ENCODE measurements around the gene TOMM70. TPM values are rescaled to one million over a fixed set of nuclear protein-coding genes. Genes with fewer than 3 reads are reported as not detected.

TOMM70 gene
- total and polyA plus RNA-seq, 2 of the 13 experiments (the other 11 are each of a cell fraction or from before 2014, with no cell fraction given): 27.0 to 77.2 TPM

DNA sequence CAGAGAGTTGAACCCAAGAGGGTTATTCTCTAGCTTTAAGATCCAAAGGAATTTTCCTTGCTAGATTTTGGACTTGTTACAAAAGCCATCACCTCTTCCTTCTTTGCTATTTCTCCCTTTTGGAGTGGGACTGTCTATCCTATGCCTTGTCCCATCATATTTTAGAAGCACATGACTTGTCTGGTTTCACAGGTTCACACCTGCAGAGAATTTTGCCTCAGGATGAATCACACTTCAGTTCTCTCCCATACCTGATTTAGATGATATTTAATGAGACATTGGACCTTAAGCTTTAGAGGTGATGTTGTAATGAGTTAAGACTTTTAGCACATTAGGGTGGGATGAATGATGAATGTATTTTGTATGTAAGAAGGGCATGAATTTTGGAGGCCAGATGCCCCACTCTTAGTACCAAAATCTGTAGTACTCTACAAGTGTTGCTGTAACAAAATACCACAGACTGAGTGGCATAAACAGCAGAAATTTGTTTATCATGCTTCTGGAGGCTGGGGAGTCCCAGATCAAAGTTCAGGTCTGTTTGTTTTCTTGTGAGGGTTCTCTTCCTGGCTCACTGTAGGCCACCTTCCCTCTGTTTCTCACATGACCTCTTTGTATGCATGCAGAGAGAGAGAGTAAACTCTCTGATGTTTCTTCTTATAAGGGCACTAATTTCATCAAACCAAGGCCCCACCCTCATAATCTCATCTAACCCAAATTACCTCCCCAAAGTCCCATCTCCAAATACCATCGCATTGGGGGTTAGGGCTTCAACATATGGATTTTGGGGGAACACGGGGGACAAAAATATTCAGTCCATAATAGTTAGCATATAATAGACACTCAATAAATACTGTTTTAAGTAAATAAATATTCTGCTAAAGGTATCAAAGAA lies 10.4 kb upstream of the TOMM70 start (continued):
- TF ChIP-seq, protein P1, sequence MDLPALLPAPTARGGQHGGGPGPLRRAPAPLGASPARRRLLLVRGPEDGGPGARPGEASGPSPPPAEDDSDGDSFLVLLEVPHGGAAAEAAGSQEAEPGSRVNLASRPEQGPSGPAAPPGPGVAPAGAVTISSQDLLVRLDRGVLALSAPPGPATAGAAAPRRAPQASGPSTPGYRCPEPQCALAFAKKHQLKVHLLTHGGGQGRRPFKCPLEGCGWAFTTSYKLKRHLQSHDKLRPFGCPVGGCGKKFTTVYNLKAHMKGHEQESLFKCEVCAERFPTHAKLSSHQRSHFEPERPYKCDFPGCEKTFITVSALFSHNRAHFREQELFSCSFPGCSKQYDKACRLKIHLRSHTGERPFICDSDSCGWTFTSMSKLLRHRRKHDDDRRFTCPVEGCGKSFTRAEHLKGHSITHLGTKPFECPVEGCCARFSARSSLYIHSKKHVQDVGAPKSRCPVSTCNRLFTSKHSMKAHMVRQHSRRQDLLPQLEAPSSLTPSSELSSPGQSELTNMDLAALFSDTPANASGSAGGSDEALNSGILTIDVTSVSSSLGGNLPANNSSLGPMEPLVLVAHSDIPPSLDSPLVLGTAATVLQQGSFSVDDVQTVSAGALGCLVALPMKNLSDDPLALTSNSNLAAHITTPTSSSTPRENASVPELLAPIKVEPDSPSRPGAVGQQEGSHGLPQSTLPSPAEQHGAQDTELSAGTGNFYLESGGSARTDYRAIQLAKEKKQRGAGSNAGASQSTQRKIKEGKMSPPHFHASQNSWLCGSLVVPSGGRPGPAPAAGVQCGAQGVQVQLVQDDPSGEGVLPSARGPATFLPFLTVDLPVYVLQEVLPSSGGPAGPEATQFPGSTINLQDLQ (CRISPR knock-in tag; IDR thresholded peaks at IDR 0.05): no peak
- TF ChIP-seq MIXL1 (CRISPR knock-in tag; IDR thresholded peaks at IDR 0.05) (no peak), ZNF652 (CRISPR knock-in tag; IDR thresholded peaks at IDR 0.05; ENCODE audit: borderline replicate concordance, low read depth) (no peak), SPEN (CRISPR knock-in tag; IDR thresholded peaks at IDR 0.05; ENCODE audit: low read depth) (no peak), TAF1 (CRISPR knock-in tag; IDR thresholded peaks at IDR 0.05) (no peak), ZNF484 (CRISPR knock-in tag; IDR thresholded peaks at IDR 0.05; ENCODE audit: borderline replicate concordance, low read depth) (no peak), NCOA2 (CRISPR knock-in tag; IDR thresholded peaks at IDR 0.05) (no peak), ARID2 (CRISPR knock-in tag; IDR thresholded peaks at IDR 0.05; ENCODE audit: borderline replicate concordance) (no peak), ZNF766 (CRISPR knock-in tag; IDR thresholded peaks at IDR 0.05; ENCODE audit: borderline replicate concordance) (no peak), CENPX (CRISPR knock-in tag; IDR thresholded peaks at IDR 0.05) (no peak), ZMYM3 (CRISPR knock-in tag; IDR thresholded peaks at IDR 0.05) (no peak), FOXM1 (CRISPR knock-in tag; IDR thresholded peaks at IDR 0.05) (no peak), KAT8 (CRISPR knock-in tag; IDR thresholded peaks at IDR 0.05) (peak; percentile 34; the same call in 1 of the 2 replicates), ZNF333 (CRISPR knock-in tag; IDR thresholded peaks at IDR 0.05; ENCODE audit: borderline replicate concordance) (no peak), RARG (CRISPR knock-in tag; IDR thresholded peaks at IDR 0.05; ENCODE audit: low read depth) (no peak), HNF4A (CRISPR knock-in tag; IDR thresholded peaks at IDR 0.05) (peak; percentile 80), GABPB1 (CRISPR knock-in tag; IDR thresholded peaks at IDR 0.05) (no peak), ZNF550 (CRISPR knock-in tag; IDR thresholded peaks at IDR 0.05; ENCODE audit: borderline replicate concordance) (no peak), SMAD9 (CRISPR knock-in tag; IDR thresholded peaks at IDR 0.05) (no peak), RFX5 (IDR thresholded peaks at IDR 0.05; ENCODE audit: low read depth, low read length) (no peak), RXRA (CRISPR knock-in tag; IDR thresholded peaks at IDR 0.05) (no peak), ZNF614 (CRISPR knock-in tag; IDR thresholded peaks at IDR 0.05; ENCODE audit: borderline replicate concordance) (0 out of 2 replicates have a peak, but pooled peaks have one; percentile 39), DPF2 (CRISPR knock-in tag; IDR thresholded peaks at IDR 0.05; ENCODE audit: borderline replicate concordance, low read depth) (no peak), NFRKB (IDR thresholded peaks at IDR 0.05) (no peak), SIX4 (CRISPR knock-in tag; IDR thresholded peaks at IDR 0.05) (no peak), ZKSCAN1 (IDR thresholded peaks at IDR 0.05; ENCODE audit: low read length) (no peak), SOX13 (IDR thresholded peaks at IDR 0.05) (no peak), SOX13 (CRISPR knock-in tag; conservative IDR thresholded peaks at IDR 0.05 in 1 of 2, IDR thresholded peaks at IDR 0.05 in 1 of 2) (peak in 1 of 2 experiments; percentile 58; a peak in 2 of 4 replicates)
- TF ChIP-seq, protein P2, sequence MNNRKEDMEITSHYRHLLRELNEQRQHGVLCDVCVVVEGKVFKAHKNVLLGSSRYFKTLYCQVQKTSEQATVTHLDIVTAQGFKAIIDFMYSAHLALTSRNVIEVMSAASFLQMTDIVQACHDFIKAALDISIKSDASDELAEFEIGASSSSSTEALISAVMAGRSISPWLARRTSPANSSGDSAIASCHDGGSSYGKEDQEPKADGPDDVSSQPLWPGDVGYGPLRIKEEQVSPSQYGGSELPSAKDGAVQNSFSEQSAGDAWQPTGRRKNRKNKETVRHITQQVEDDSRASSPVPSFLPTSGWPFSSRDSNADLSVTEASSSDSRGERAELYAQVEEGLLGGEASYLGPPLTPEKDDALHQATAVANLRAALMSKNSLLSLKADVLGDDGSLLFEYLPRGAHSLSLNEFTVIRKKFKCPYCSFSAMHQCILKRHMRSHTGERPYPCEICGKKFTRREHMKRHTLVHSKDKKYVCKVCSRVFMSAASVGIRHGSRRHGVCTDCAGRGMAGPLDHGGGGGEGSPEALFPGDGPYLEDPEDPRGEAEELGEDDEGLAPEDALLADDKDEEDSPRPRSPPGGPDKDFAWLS (CRISPR knock-in tag; IDR thresholded peaks at IDR 0.05; ENCODE audit: borderline replicate concordance): no peak
